Fibroblast of mammary gland (primary cell): ENCODE data around the gene GPR18.
A peak's percentile ranks its signal among the peaks of the same experiment; 100 is the strongest.

Source experiments
- DNase-seq: peaks from one replicate; pipeline ENCODE4 v3.0.0-alpha.2; 2010; ENCODE audit warnings: low read depth
- H3K4me3 ChIP-seq: 2 replicates; pipeline ENCODE4 v1.5.1; 2011; ENCODE audit warnings: low read depth, mild to moderate bottlenecking, low read length, moderate library complexity; ENCODE audit not compliant: control insufficient read depth
- TF ChIP-seq, protein P1 (sequence below): conservative IDR thresholded peaks from 2 replicates; pipeline ENCODE4 v1.5.1; 2011; ENCODE audit warnings: low read depth, low read length, inconsistent platforms; ENCODE audit not compliant: control insufficient read depth, insufficient read depth

The GPR18 gene

DNA sequence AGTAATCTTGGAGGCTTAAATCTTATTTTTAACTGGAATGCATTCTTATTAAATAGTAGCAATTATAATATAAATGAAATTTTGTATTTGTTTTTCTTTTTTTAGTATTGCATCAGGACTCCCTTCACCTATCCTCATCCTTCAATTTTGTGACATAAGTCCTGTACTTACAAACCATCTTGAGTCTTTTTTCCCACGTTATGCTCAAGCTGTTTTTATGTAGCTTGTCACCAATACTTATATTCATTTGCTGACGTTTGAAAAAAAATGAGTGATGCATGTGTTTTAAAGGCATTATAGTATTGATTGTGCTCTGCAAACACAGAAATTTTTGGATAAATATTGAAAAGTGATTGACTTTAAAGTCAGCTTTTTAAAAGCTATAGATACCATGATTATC lies 888 bp downstream of the GPR18 start:
- TF ChIP-seq, protein P1, sequence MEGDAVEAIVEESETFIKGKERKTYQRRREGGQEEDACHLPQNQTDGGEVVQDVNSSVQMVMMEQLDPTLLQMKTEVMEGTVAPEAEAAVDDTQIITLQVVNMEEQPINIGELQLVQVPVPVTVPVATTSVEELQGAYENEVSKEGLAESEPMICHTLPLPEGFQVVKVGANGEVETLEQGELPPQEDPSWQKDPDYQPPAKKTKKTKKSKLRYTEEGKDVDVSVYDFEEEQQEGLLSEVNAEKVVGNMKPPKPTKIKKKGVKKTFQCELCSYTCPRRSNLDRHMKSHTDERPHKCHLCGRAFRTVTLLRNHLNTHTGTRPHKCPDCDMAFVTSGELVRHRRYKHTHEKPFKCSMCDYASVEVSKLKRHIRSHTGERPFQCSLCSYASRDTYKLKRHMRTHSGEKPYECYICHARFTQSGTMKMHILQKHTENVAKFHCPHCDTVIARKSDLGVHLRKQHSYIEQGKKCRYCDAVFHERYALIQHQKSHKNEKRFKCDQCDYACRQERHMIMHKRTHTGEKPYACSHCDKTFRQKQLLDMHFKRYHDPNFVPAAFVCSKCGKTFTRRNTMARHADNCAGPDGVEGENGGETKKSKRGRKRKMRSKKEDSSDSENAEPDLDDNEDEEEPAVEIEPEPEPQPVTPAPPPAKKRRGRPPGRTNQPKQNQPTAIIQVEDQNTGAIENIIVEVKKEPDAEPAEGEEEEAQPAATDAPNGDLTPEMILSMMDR, result no peak
- DNase-seq, result no peak
- H3K4me3 ChIP-seq, result no peak overlapping the region

DNA sequence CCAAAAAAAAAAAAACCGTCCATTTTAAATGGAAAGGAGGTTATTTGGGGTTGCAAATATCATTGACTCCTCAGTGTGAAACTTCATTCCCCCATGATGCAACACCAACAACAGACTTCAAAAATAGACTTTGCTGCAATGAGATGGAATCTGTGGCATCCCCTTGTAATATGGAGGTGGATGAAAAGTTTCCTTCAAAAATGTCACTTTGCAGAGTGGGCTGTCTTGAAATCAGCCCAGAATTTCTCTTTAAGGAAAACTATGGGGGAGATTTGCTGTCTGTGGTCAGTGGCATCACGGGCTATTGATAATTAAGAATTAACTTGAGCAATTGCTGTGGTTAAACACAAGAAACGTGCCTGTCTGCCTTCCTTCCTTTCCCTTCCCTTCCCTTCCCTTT lies 1.5 kb downstream of the GPR18 start:
- TF ChIP-seq, protein P1, result no peak
- H3K4me3 ChIP-seq, result no peak overlapping the region
- peak; percentile 10 for DNase-seq

DNA sequence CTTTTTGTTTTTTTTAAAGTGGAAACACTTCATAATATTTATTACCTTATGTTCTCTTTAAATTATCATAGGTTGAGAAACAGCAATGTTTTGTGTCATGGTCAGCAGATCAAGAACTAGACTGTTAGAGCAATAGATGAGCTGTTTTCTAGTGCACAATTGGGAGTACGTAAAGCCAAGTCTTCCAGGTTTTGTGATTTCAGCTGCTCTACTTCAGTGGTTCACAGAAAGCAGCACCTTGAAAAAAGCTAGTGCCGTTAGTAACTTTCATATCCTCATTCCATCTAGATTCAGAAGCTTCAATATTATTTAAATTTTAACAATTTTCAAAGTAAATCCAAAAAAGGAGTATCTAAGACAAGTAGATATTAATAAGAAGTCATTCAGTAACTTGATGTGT lies 1.9 kb downstream of the GPR18 start:
- H3K4me3 ChIP-seq, result no peak overlapping the region
- TF ChIP-seq, protein P1, result no peak
- DNase-seq, result no peak

DNA sequence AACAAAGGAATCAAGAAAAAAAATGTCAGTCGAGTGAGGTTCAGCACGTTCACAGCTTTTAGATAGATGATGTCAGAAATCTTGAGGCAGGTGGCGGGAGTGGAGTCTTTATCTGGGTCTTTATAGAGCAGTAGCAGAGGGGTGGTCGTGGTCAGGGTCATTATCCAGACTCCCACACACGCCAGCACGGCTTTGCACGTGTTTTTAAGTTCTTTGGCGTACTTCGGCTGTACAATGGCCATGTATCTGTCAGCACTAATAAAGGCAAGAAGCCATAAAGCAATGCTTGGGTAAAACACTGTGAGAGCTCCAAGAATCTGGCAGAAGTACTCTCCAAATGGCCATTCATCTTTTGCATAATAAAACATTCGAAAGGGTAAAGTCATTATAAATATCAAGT lies 2.9 kb downstream of the GPR18 start:
- TF ChIP-seq, protein P1, result no peak
- DNase-seq, result no peak
- no peak overlapping the region for H3K4me3 ChIP-seq

DNA sequence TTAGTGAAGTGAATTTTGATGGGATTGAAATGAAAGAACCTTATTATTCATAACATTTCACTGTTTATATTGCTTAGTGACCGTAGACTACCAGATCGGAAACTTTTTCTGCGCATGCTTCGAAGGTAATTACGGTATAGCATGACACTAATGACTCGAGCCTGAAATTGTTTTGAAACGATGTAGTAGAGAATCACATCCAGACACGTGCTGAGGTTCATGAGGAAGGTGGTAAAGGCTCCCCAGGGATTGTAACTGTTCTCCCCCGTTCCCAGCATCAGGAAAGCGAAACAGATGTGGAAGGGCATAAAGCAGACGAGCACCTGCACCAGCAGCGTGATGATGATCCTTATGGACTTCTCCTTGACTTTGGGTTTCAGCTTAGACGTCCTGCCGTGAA lies 3.3 kb downstream of the GPR18 start:
- DNase-seq, result no peak
- TF ChIP-seq, protein P1, result no peak
- H3K4me3 ChIP-seq, result no peak overlapping the region

DNA sequence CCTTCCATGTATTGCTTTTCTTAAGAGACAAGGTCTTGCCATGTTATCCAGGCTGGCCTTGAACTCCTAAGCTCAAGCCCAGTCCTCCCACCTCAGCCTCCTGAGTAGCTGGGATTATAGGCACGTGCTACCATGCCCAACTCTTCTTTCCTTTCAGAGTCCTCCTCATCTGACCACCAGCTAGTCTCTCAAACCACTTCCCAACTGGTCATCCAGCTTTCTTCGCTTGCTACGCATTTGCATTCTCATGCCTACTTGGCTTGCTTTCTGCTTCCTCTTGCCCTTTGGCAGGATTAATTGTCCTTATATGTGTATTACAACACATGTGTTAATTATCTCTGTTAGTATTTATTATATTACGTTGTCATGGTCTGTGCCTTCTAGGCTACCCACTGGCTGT lies 6.3 kb downstream of the GPR18 start:
- no peak overlapping the region for H3K4me3 ChIP-seq
- TF ChIP-seq, protein P1, result no peak
- no peak for DNase-seq
